ENCODE measurements around the gene MGLL.

DNA sequence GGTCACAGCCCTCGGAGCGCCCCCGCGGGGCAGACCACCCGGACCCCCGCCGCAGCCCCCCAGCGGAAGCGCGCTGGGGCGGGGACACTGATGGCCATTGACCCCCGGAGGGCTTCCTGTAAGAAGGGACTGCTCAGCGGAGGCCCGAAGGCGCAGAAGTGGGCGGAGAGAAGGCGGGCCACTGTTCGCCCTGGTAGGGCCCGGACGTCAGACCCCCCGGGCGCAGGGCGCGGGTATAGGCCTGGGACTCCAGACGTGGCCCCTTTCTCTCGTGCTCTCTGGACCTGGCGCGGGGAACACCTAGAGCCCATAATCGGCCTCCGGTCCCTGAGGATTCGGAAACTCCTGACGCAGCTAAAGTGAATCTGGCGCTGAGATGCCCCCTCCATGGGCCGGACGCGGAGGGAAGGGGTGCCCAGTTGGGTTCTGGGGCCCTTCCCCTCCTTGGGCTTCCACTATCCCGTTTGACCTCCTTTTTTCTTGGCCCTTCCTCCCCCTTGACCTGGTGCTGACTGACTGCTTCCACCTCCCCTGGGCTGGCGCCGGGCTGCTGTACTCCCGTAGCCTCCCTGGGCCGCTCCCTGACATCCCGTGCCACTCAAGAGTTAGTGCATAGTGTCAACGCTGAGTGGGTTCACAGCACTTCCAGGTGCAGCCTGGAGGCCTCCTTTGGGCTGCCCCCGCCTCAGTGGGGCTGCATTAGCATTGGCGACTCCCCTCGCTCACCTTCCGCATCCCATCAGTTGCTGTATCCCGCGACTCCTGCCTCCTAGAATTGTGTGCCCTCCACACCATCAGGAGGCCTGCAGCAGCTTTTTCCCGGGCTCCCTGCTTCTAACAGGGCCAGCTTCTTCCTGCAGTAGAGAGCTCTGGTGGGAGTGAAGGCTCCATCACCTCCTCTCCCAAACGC, 148.9 kb downstream of the MGLL start:
- TF ChIP-seq POLR2AphosphoS5 (IDR thresholded peaks at IDR 0.05) (no peak), POLR2A (IDR thresholded peaks at IDR 0.05) (no peak)
- TF ChIP-seq, protein P1, sequence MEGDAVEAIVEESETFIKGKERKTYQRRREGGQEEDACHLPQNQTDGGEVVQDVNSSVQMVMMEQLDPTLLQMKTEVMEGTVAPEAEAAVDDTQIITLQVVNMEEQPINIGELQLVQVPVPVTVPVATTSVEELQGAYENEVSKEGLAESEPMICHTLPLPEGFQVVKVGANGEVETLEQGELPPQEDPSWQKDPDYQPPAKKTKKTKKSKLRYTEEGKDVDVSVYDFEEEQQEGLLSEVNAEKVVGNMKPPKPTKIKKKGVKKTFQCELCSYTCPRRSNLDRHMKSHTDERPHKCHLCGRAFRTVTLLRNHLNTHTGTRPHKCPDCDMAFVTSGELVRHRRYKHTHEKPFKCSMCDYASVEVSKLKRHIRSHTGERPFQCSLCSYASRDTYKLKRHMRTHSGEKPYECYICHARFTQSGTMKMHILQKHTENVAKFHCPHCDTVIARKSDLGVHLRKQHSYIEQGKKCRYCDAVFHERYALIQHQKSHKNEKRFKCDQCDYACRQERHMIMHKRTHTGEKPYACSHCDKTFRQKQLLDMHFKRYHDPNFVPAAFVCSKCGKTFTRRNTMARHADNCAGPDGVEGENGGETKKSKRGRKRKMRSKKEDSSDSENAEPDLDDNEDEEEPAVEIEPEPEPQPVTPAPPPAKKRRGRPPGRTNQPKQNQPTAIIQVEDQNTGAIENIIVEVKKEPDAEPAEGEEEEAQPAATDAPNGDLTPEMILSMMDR (IDR thresholded peaks at IDR 0.05) = no peak

Measured in suprapubic skin (tissue), 4 donors.